MM.1S (cell line): ENCODE measurements around the gene SERP2.

ENCODE experiments used
- DNase-seq: peaks from one replicate; pipeline ENCODE4 v3.0.0-alpha.2; 2015
- H2AFZ ChIP-seq: fragments of 300-600 bp; sonication (generic); 2 replicates; pipeline ENCODE4 v1.6.0; 2016; ENCODE audit warnings: antibody characterized with exemption, low read length
- H3F3A ChIP-seq: fragments of 300-600 bp; sonication (generic); 2 replicates; pipeline ENCODE4 v1.6.1; 2016; ENCODE audit warnings: mild to moderate bottlenecking, antibody characterized with exemption, low read length, moderate library complexity, mixed read lengths; ENCODE audit not compliant: insufficient read depth
- H3K27ac ChIP-seq: fragments of 300-600 bp; sonication (generic); 2 replicates; pipeline ENCODE4 v1.5.1; 2016; ENCODE audit warnings: mild to moderate bottlenecking, low read length
- H3K27me3 ChIP-seq: fragments of 300-600 bp; sonication (generic); replicated peaks from 2 replicates; pipeline ENCODE4 v1.6.0; 2016; ENCODE audit warnings: low read length; ENCODE audit not compliant: insufficient read depth
- H3K36me3 ChIP-seq: fragments of 300-600 bp; sonication (generic); replicated peaks from 2 replicates; pipeline ENCODE4 v1.6.1; 2016; ENCODE audit warnings: mild to moderate bottlenecking, low read length, mixed read lengths; ENCODE audit not compliant: insufficient read depth
- H3K4me1 ChIP-seq: fragments of 300-600 bp; sonication (generic); 2 replicates; pipeline ENCODE4 v1.6.1; 2016; ENCODE audit warnings: low read length, mixed read lengths
- H3K4me2 ChIP-seq: fragments of 300-600 bp; sonication (generic); 2 replicates; pipeline ENCODE4 v1.6.0; 2016; ENCODE audit warnings: low read depth, low read length
- H3K4me3 ChIP-seq: fragments of 300-600 bp; sonication (generic); 2 replicates; pipeline ENCODE4 v1.5.1; 2016; ENCODE audit warnings: low read length, mixed read lengths
- H3K79me2 ChIP-seq: fragments of 300-600 bp; sonication (generic); 2 replicates; pipeline ENCODE4 v1.6.1; 2016; ENCODE audit warnings: mixed run types, low read length, mixed read lengths
- H3K9ac ChIP-seq: fragments of 300-600 bp; sonication (generic); 2 replicates; pipeline ENCODE4 v1.6.1; 2016; ENCODE audit warnings: low read length, mixed read lengths
- H3K9me2 ChIP-seq: fragments of 300-600 bp; sonication (generic); replicated peaks from 2 replicates; pipeline ENCODE4 v1.6.1; 2016; ENCODE audit warnings: mild to moderate bottlenecking, low read length, mixed read lengths; ENCODE audit not compliant: insufficient read depth
- H3K9me3 ChIP-seq: fragments of 300-600 bp; sonication (generic); replicated peaks from 2 replicates; pipeline ENCODE4 v1.6.1; 2016; ENCODE audit warnings: mild to moderate bottlenecking, low read length, mixed read lengths; ENCODE audit not compliant: insufficient read depth
- H4K20me1 ChIP-seq: fragments of 300-600 bp; sonication (generic); 2 replicates; pipeline ENCODE4 v1.6.1; 2016; ENCODE audit warnings: mild to moderate bottlenecking, low read length, moderate library complexity, mixed read lengths; ENCODE audit not compliant: insufficient read depth
- EZH2 ChIP-seq: fragments of 300-600 bp; sonication (generic); optimal IDR thresholded peaks from 2 replicates; pipeline ENCODE3; 2017; ENCODE audit warnings: low read depth, mild to moderate bottlenecking, antibody characterized with exemption, low read length, mixed read lengths
- EZH2phosphoT487 ChIP-seq: fragments of 300-600 bp; sonication (generic); IDR thresholded peaks from 2 replicates; pipeline ENCODE4 v1.6.1; 2018; ENCODE audit warnings: antibody characterized with exemption, low read length
- TF ChIP-seq, protein P1 (sequence below): fragments of 300-600 bp; sonication (generic); IDR thresholded peaks from 2 replicates; pipeline ENCODE4 v1.5.1; 2016; ENCODE audit warnings: antibody characterized with exemption, low read length, mixed read lengths

Gene SERP2

DNA sequence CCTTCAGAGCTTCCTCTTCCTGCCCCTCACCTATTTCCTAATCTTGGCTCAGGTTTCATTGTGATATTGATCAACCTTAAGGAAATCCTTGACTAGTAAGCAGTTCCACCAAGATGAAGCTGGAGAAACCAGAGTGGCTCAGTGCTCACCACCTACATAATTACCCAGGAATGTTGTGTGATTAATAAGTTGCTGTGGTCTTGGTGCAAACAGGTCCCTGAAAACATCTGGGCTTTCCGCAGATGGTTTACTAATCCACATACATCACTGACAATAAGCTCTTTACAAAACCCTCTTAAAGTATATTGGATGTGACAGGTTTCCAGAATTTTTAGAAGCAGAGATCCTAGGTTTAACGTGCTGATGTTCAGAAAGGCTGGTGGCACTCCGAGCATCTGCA is 8.6 kb upstream of the SERP2 start:
- Histone ChIP-seq H3K9me3 (no peaks in the 10 kb centered on the region), H3K9ac (no peak overlapping the region), H3K36me3 (no peaks in the 10 kb centered on the region), H3K4me2 (no peak overlapping the region), H3K4me1 (no peaks in the 10 kb centered on the region), H3K27me3 (no peaks in the 10 kb centered on the region), H4K20me1 (no peaks in the 10 kb centered on the region), H3K27ac (no peak overlapping the region), H3F3A (no peaks in the 10 kb centered on the region), H2AFZ (no peak overlapping the region), H3K9me2 (no peaks in the 10 kb centered on the region), H3K79me2 (no peaks in the 10 kb centered on the region), H3K4me3 (no peak overlapping the region)
- no peak for DNase-seq
- no peak for TF ChIP-seq EZH2
- TF ChIP-seq, protein P1, sequence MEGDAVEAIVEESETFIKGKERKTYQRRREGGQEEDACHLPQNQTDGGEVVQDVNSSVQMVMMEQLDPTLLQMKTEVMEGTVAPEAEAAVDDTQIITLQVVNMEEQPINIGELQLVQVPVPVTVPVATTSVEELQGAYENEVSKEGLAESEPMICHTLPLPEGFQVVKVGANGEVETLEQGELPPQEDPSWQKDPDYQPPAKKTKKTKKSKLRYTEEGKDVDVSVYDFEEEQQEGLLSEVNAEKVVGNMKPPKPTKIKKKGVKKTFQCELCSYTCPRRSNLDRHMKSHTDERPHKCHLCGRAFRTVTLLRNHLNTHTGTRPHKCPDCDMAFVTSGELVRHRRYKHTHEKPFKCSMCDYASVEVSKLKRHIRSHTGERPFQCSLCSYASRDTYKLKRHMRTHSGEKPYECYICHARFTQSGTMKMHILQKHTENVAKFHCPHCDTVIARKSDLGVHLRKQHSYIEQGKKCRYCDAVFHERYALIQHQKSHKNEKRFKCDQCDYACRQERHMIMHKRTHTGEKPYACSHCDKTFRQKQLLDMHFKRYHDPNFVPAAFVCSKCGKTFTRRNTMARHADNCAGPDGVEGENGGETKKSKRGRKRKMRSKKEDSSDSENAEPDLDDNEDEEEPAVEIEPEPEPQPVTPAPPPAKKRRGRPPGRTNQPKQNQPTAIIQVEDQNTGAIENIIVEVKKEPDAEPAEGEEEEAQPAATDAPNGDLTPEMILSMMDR: no peak
- no peak for TF ChIP-seq EZH2phosphoT487

DNA sequence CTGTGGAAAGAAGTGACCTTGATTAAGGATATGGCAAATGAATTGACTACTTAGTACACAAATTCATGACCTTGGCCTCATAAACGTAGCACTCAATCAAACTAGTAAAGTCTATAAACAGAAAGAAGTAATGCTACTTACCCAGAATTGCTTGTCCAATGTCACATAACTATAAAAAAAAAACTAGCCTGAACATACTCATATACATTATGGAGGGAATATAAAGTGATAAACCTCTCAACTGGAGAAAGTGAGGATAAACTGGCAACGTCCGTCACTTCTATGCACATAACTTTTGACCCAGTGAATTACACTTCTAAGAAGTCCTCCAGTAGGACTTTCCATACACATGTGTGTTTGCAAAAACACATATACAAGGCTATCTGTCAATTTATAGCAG is 7.7 kb upstream of the SERP2 start:
- no peaks in the 10 kb centered on the region for H3K36me3 ChIP-seq
- no peaks in the 10 kb centered on the region for H3F3A ChIP-seq
- no peak overlapping the region for H2AFZ ChIP-seq
- no peaks in the 10 kb centered on the region for H3K9me2 ChIP-seq
- DNase-seq: no peak
- no peak overlapping the region for H3K4me2 ChIP-seq
- no peaks in the 10 kb centered on the region for H3K9me3 ChIP-seq
- no peak overlapping the region for H3K27ac ChIP-seq
- TF ChIP-seq, protein P1: no peak
- no peak for TF ChIP-seq EZH2
- no peak for TF ChIP-seq EZH2phosphoT487
- no peaks in the 10 kb centered on the region for H3K4me1 ChIP-seq
- H4K20me1 ChIP-seq: no peaks in the 10 kb centered on the region
- H3K27me3 ChIP-seq: no peaks in the 10 kb centered on the region
- no peak overlapping the region for H3K4me3 ChIP-seq
- no peaks in the 10 kb centered on the region for H3K79me2 ChIP-seq
- no peak overlapping the region for H3K9ac ChIP-seq

DNA sequence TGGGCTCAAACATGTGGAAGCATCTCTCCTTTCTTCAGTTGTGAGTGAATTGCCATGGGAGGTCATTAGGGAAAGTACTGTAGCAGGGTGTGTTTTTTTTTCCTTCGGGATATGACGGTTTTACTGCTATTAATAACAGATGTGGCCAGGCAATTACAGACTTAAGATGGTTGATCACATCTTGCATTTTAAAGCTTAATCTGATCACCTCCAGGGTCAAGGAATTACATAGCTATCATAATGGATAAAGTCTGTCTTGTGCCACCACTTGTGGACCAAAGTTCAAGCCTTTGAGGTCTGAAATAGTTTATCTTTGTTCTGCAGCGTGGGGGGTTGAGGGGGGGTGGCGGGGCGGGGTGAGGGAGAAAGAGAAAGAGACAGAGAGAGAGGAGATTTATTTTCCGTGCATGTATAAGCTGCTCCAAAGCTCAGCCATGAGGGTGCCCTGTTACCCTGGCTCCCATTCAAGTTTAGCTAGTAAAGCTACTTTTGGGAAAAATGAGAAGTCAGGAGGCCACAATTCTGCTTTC is 5.5 kb upstream of the SERP2 start:
- no peak for TF ChIP-seq EZH2phosphoT487
- TF ChIP-seq EZH2: no peak
- TF ChIP-seq, protein P1: no peak
- no peak overlapping the region for H3K4me3 ChIP-seq
- no peaks in the 10 kb centered on the region for H3K79me2 ChIP-seq
- H3K4me1 ChIP-seq: no peaks in the 10 kb centered on the region
- H3K36me3 ChIP-seq: no peaks in the 10 kb centered on the region
- no peaks in the 10 kb centered on the region for H4K20me1 ChIP-seq
- H3K27me3 ChIP-seq: no peaks in the 10 kb centered on the region
- no peaks in the 10 kb centered on the region for H3K9me3 ChIP-seq
- no peak overlapping the region for H3K4me2 ChIP-seq
- no peak overlapping the region for H3K27ac ChIP-seq
- H3K9ac ChIP-seq: no peak overlapping the region
- H3F3A ChIP-seq: no peaks in the 10 kb centered on the region
- H3K9me2 ChIP-seq: no peaks in the 10 kb centered on the region
- H2AFZ ChIP-seq: no peak overlapping the region
- DNase-seq: no peak
